Endodermal cell (in vitro differentiated cells): ENCODE measurements around the gene CDKL5. TPM values are rescaled to one million over a fixed set of nuclear protein-coding genes. Genes with fewer than 3 reads are reported as not detected.

Source experiments
- DNase-seq: peaks from one replicate; pipeline ENCODE4 v3.0.0-alpha.2; 2017
- H3K27ac ChIP-seq: 2 replicates; pipeline ENCODE4 v1.5.1; 2013; ENCODE audit warnings: mild to moderate bottlenecking, low read depth, low read length, moderate library complexity
- H3K27me3 ChIP-seq: 2 replicates; pipeline ENCODE4 v1.6.1; 2013; ENCODE audit warnings: mild to moderate bottlenecking, low read length, moderate library complexity; ENCODE audit not compliant: insufficient read depth, control insufficient read depth, poor library complexity, severe bottlenecking
- H3K36me3 ChIP-seq: 2 replicates; pipeline ENCODE4 v1.7.0; 2013; ENCODE audit warnings: mild to moderate bottlenecking, low read length, moderate library complexity; ENCODE audit not compliant: control insufficient read depth, insufficient read depth
- H3K4me1 ChIP-seq: one replicate; pipeline ENCODE4 v1.7.0; 2013; ENCODE audit warnings: low read length; ENCODE audit not compliant: control insufficient read depth, insufficient read depth
- H3K4me3 ChIP-seq: 2 replicates; pipeline ENCODE4 v1.5.1; 2013; ENCODE audit warnings: mild to moderate bottlenecking, low read length, moderate library complexity
- H3K9ac ChIP-seq: 2 replicates; pipeline ENCODE4 v1.6.1; 2013; ENCODE audit warnings: mild to moderate bottlenecking, low read length, moderate library complexity; ENCODE audit not compliant: poor library complexity, severe bottlenecking; ENCODE audit errors: extremely low read depth
- H3K9me3 ChIP-seq: 2 replicates; pipeline ENCODE4 v1.6.1; 2013; ENCODE audit warnings: mild to moderate bottlenecking, low read length, moderate library complexity; ENCODE audit not compliant: control insufficient read depth
- H3K27ac Mint-ChIP-seq: 2 replicates; pipeline ENCODE4 v1.8.0; 2020; ENCODE audit warnings: mixed read lengths
- H3K27me3 Mint-ChIP-seq: 2 replicates; pipeline ENCODE4 v1.8.0; 2021; ENCODE audit warnings: mild to moderate bottlenecking, mixed read lengths; ENCODE audit not compliant: insufficient read depth
- H3K36me3 Mint-ChIP-seq: 2 replicates; pipeline ENCODE4 v1.8.0; 2020; ENCODE audit warnings: low read depth, mixed read lengths
- H3K4me1 Mint-ChIP-seq: 2 replicates; pipeline ENCODE4 v1.8.0; 2020; ENCODE audit warnings: mixed read lengths
- H3K4me3 Mint-ChIP-seq: 2 replicates; pipeline ENCODE4 v1.8.0; 2020; ENCODE audit warnings: mild to moderate bottlenecking, moderate library complexity, mixed read lengths
- H3K9me3 Mint-ChIP-seq: 2 replicates; pipeline ENCODE4 v1.8.0; 2020; ENCODE audit warnings: mild to moderate bottlenecking, mixed read lengths
- WGBS, 2 experiments: methylation state at CpG; one replicate each; pipeline versions ENCODE4 v1.1.5 to v1.1.7; 2013; ENCODE audit warnings: missing lambda C conversion rate in 2 of 2, mixed read lengths in 1 of 2; ENCODE audit not compliant: insufficient coverage in 1 of 2, insufficient read length in 1 of 2; 5-methylcytosine and 5-hydroxymethylcytosine counted together
- total RNA-seq, 2 donors: library from RNA; stranded (reverse); fragmentation: NEBNext Ultra II Directional in 1 of 2; extraction: Animal tissue kit (Norgen Biotek cat#: 25700) in 1 of 2; gene quantifications; 2 replicates in 1 of 2; 3 replicates in 1 of 2; pipeline ENCODE4 v1.2.1, GENCODE V29; 2021
- TF ChIP-seq, protein P1 (sequence below): fragments of 200-600 bp; sonication (generic); conservative IDR thresholded peaks from 2 replicates; pipeline ENCODE4 v1.5.0; 2021; ENCODE audit warnings: antibody characterized with exemption, mild to moderate bottlenecking

The CDKL5 gene
- total RNA-seq, 2 donors from 2014 or later: 18.2 to 19.3 TPM

DNA sequence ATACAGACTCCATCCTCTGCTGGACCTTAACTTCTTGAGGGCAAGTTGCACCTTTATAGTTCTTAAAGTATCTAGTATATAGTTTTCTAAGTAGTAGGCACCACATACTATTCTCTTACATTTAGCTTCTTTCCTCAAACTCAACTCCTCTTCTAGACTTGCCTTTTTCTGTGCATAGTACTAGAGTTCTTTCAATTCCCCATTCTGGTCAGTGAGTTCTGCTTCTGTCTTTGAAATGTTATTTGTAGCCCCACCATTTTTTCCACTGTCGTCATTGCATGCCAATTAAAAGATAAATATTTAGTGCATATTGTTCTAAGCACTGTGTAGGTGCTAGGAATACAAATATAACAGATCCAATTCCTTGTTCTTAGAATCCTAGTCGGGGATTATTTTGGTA, 31.6 kb downstream of the CDKL5 start:
- no peak for DNase-seq

DNA sequence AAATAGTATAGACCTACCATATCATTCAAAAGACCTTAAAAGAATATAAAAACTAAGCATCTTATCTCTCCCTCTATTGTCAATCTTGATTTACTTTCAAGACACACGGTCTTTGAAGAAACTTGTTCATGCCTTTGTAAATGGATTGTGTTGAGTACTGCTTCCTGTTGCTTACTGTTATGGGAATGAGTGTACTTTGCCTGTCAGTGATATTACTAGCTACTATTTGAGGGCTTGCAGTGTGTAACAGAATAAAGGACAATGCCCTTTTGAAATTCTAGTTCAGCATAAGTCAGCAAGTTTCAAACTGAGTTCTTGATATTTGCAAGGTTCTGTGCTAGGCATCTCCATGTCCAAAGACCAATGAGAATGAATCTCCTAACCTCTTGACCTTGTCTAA, 36.0 kb downstream of the CDKL5 start:
- Histone ChIP-seq H3K36me3 (no peaks in the 10 kb centered on the region), H3K27me3 (no peaks in the 10 kb centered on the region), H3K4me1 (no peaks in the 10 kb centered on the region), H3K27ac (no peak overlapping the region), H3K9me3 (no peaks in the 10 kb centered on the region), H3K4me3 (no peak overlapping the region), H3K9ac (no peak overlapping the region)
- Mint-ChIP-seq H3K27me3 (no peaks in the 10 kb centered on the region), H3K4me3 (no peak overlapping the region), H3K4me1 (peaks cover 8% of the 10 kb centered on the region), H3K9me3 (peaks cover 41% of the 10 kb centered on the region), H3K36me3 (peaks cover 8% of the 10 kb centered on the region), H3K27ac (no peak overlapping the region)
- no peak for DNase-seq
- 33% methylated on average over 1 of the region's 1 CpG; no CpG with 5 or more reads in 1 of the 2 experiments for WGBS, 2 experiments
- TF ChIP-seq, protein P1, sequence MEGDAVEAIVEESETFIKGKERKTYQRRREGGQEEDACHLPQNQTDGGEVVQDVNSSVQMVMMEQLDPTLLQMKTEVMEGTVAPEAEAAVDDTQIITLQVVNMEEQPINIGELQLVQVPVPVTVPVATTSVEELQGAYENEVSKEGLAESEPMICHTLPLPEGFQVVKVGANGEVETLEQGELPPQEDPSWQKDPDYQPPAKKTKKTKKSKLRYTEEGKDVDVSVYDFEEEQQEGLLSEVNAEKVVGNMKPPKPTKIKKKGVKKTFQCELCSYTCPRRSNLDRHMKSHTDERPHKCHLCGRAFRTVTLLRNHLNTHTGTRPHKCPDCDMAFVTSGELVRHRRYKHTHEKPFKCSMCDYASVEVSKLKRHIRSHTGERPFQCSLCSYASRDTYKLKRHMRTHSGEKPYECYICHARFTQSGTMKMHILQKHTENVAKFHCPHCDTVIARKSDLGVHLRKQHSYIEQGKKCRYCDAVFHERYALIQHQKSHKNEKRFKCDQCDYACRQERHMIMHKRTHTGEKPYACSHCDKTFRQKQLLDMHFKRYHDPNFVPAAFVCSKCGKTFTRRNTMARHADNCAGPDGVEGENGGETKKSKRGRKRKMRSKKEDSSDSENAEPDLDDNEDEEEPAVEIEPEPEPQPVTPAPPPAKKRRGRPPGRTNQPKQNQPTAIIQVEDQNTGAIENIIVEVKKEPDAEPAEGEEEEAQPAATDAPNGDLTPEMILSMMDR: no peak

More for the DNA sequence above, 31.6 kb downstream of the CDKL5 start:
- peaks cover 54% of the 10 kb centered on the region for H3K9me3 Mint-ChIP-seq
- no peak overlapping the region for H3K4me3 Mint-ChIP-seq
- peaks cover 8% of the 10 kb centered on the region for H3K36me3 Mint-ChIP-seq
- no peak overlapping the region for H3K4me3 ChIP-seq
- H3K9me3 ChIP-seq: no peaks in the 10 kb centered on the region
- peaks cover 10% of the 10 kb centered on the region for H3K4me1 Mint-ChIP-seq
- H3K27me3 ChIP-seq: no peaks in the 10 kb centered on the region
- H3K4me1 ChIP-seq: no peaks in the 10 kb centered on the region
- 90% methylated on average over 2 of the region's 2 CpGs; no CpG with 5 or more reads in 1 of the 2 experiments for WGBS, 2 experiments
- H3K9ac ChIP-seq: no peak overlapping the region
- TF ChIP-seq, protein P1: no peak
- H3K27ac Mint-ChIP-seq: no peak overlapping the region
- no peak overlapping the region for H3K27ac ChIP-seq
- H3K36me3 ChIP-seq: no peaks in the 10 kb centered on the region
- H3K27me3 Mint-ChIP-seq: no peaks in the 10 kb centered on the region

DNA sequence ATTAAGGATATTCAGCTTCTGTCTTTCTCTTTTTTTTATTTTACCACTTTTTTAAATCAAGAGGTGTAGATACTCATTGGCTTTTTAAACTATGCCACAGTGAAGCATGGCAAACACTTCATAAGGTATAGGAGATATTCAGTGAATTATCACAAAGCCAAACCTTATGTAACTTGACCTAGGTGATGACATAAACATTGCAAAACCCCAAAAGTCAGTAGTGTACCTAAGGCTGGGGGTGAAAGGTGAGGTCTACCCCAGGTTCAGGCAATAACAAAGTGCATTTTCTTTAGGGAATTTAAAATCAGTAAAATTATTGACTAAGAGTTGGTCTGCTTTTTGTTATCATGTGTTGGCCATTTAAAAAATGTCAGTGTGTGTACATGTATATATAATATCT, 39.1 kb downstream of the CDKL5 start:
- TF ChIP-seq, protein P1: no peak
- Mint-ChIP-seq H3K4me1 (peaks cover 8% of the 10 kb centered on the region), H3K9me3 (peaks cover 42% of the 10 kb centered on the region), H3K36me3 (no peaks in the 10 kb centered on the region), H3K27ac (no peak overlapping the region), H3K4me3 (no peak overlapping the region), H3K27me3 (no peaks in the 10 kb centered on the region)
- no peak overlapping the region for H3K9ac ChIP-seq
- H3K4me1 ChIP-seq: no peaks in the 10 kb centered on the region
- H3K27me3 ChIP-seq: no peaks in the 10 kb centered on the region
- no peak overlapping the region for H3K4me3 ChIP-seq
- no peak for DNase-seq
- H3K27ac ChIP-seq: no peak overlapping the region
- no peaks in the 10 kb centered on the region for H3K36me3 ChIP-seq
- H3K9me3 ChIP-seq: no peaks in the 10 kb centered on the region
